SK-N-SH treated with all-trans-retinoic acid at 6 μM for 48 hours (cell line): ENCODE data around the gene ART1.

Experiments used
- ARNTL ChIP-seq: fragments of 450-650 bp; formaldehyde crosslinking; IDR thresholded peaks from 2 replicates; pipeline ENCODE4 v1.5.0; 2020; ENCODE audit warnings: low read depth, mild to moderate bottlenecking, moderate library complexity, borderline replicate concordance
- GLIS3 ChIP-seq: fragments of 250-450 bp; sonication (Bioruptor Pico); IDR thresholded peaks from 2 replicates; pipeline ENCODE4 v1.5.0; 2020; ENCODE audit warnings: mild to moderate bottlenecking, moderate library complexity
- PATZ1 ChIP-seq: fragments of 250-450 bp; sonication (Bioruptor Pico); IDR thresholded peaks from 2 replicates; pipeline ENCODE4 v1.8.0; 2020; ENCODE audit warnings: mild to moderate bottlenecking, moderate library complexity, borderline replicate concordance
- POU6F1 ChIP-seq: fragments of 250-450 bp; sonication (Bioruptor Pico); IDR thresholded peaks from 2 replicates; pipeline ENCODE4 v1.8.0; 2021; ENCODE audit warnings: low read depth, mild to moderate bottlenecking, moderate library complexity, borderline replicate concordance
- RARB ChIP-seq: fragments of 250-450 bp; sonication (Bioruptor Pico); IDR thresholded peaks from 2 replicates; pipeline ENCODE4 v1.8.0; 2021; ENCODE audit warnings: mild to moderate bottlenecking, moderate library complexity
- SNAI2 ChIP-seq: fragments of 250-450 bp; sonication (Bioruptor Pico); IDR thresholded peaks from 2 replicates; pipeline ENCODE4 v1.5.0; 2020; ENCODE audit warnings: mild to moderate bottlenecking, moderate library complexity
- TCF4 ChIP-seq: fragments of 250-450 bp; sonication (Bioruptor Pico); IDR thresholded peaks from 2 replicates; pipeline ENCODE4 v1.8.0; 2021; ENCODE audit warnings: mild to moderate bottlenecking, moderate library complexity, borderline replicate concordance
- ZC3H10 ChIP-seq: fragments of 250-450 bp; sonication (Bioruptor Pico); IDR thresholded peaks from 2 replicates; pipeline ENCODE4 v1.5.1; 2021; ENCODE audit warnings: mild to moderate bottlenecking, moderate library complexity
- ZFP3 ChIP-seq: fragments of 250-450 bp; sonication (Bioruptor Pico); IDR thresholded peaks from 2 replicates; pipeline ENCODE4 v1.5.0; 2020; ENCODE audit warnings: mild to moderate bottlenecking, moderate library complexity
- ZNF70 ChIP-seq: fragments of 450-650 bp; formaldehyde crosslinking; IDR thresholded peaks from 2 replicates; pipeline ENCODE4 v1.5.0; 2020; ENCODE audit warnings: mild to moderate bottlenecking, moderate library complexity
- TF ChIP-seq, protein P1 (sequence below): fragments of 250-450 bp; sonication (Bioruptor Pico); IDR thresholded peaks from 2 replicates; pipeline ENCODE4 v1.5.0; 2020; ENCODE audit warnings: mild to moderate bottlenecking, moderate library complexity

GRCh38 chr11:3623121-3623520, 21.8 kb upstream of the ART1 start:
- TF ChIP-seq TCF4 (CRISPR knock-in tag) (no peak), SNAI2 (CRISPR knock-in tag) (no peak), ARNTL (CRISPR knock-in tag) (no peak), RARB (no peak), GLIS3 (CRISPR knock-in tag) (no peak), ZFP3 (CRISPR knock-in tag) (no peak), PATZ1 (no peak), ZNF70 (CRISPR knock-in tag) (no peak), ZC3H10 (CRISPR knock-in tag) (no peak), POU6F1 (CRISPR knock-in tag) (no peak)
- TF ChIP-seq, protein P1, sequence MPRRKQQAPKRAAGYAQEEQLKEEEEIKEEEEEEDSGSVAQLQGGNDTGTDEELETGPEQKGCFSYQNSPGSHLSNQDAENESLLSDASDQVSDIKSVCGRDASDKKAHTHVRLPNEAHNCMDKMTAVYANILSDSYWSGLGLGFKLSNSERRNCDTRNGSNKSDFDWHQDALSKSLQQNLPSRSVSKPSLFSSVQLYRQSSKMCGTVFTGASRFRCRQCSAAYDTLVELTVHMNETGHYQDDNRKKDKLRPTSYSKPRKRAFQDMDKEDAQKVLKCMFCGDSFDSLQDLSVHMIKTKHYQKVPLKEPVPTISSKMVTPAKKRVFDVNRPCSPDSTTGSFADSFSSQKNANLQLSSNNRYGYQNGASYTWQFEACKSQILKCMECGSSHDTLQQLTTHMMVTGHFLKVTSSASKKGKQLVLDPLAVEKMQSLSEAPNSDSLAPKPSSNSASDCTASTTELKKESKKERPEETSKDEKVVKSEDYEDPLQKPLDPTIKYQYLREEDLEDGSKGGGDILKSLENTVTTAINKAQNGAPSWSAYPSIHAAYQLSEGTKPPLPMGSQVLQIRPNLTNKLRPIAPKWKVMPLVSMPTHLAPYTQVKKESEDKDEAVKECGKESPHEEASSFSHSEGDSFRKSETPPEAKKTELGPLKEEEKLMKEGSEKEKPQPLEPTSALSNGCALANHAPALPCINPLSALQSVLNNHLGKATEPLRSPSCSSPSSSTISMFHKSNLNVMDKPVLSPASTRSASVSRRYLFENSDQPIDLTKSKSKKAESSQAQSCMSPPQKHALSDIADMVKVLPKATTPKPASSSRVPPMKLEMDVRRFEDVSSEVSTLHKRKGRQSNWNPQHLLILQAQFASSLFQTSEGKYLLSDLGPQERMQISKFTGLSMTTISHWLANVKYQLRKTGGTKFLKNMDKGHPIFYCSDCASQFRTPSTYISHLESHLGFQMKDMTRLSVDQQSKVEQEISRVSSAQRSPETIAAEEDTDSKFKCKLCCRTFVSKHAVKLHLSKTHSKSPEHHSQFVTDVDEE (CRISPR knock-in tag), result no peak
